GM12892 (cell line): ENCODE results near the gene RASL10B.

Experiments
- POLR2A ChIP-seq: IDR thresholded peaks from 2 replicates; pipeline ENCODE4 v1.6.1; 2011; ENCODE audit warnings: low read depth, low read length, control low read depth
- POLR2AphosphoS5 ChIP-seq: IDR thresholded peaks from 2 replicates; pipeline ENCODE4 v1.6.1; 2011; ENCODE audit warnings: low read depth, low read length, control low read depth

DNA sequence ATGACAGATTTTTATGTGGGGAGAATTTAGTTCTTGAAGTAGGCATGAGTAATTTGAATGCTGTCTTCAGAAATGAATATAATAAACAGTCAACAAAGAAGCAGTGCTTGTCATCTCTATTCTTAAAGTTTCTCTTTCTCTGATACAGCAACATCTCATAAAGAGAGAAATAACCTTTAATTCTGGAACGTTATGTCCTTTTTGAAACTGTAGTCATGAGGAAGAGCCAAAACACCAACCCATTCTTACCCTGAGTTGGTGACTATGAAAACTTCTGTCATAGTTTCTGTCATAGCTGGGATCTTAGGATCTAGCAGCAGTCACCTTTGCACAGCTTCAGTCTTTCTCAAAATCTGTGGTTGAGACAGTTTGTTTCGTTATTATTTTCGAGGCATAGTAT, 15.3 kb upstream of the RASL10B start:
- TF ChIP-seq POLR2AphosphoS5: no peak
- no peak for TF ChIP-seq POLR2A
